Upper lobe of left lung (tissue), 6 donors: Measurements from ENCODE around the gene MYO1H. TPM values are rescaled to one million over a fixed set of nuclear protein-coding genes. Genes with fewer than 3 reads are reported as not detected.

Source experiments
- ATAC-seq, 2 donors: fragments of 200-7000 bp; cut with Tn5 transposase; one replicate each; pipeline ENCODE4 v1.9.1; 2022; ENCODE audit warnings: mild to moderate bottlenecking in 2 of 2, moderate library complexity in 2 of 2; ENCODE audit not compliant: low FRiP score in 2 of 2
- DNase-seq, 2 donors: peaks; one replicate each; pipeline ENCODE4 v3.0.0-alpha.2; 2019 to 2020
- H3K27ac ChIP-seq, 4 donors: fragments of 200-600 bp; sonication (generic); one replicate each; pipeline ENCODE4 v1.5.1; 2016 to 2019
- H3K27me3 ChIP-seq, 4 donors: fragments of 200-600 bp; sonication (generic); one replicate each; pipeline ENCODE4 v1.5.1; 2017 to 2019
- H3K36me3 ChIP-seq, 4 donors: fragments of 200-600 bp; sonication (generic); one replicate each; pipeline ENCODE4 v1.5.1; 2016 to 2019
- H3K4me1 ChIP-seq, 4 donors: fragments of 200-600 bp; sonication (generic); one replicate each; pipeline ENCODE4 v1.5.1; 2018 to 2019
- H3K4me3 ChIP-seq, 4 donors: fragments of 200-600 bp; sonication (generic); one replicate each; pipeline ENCODE4 v1.5.1; 2017 to 2019; ENCODE audit warnings: mild to moderate bottlenecking in 2 of 4, moderate library complexity in 1 of 4
- H3K9me3 ChIP-seq, 4 donors: fragments of 200-600 bp; sonication (generic); one replicate each; pipeline ENCODE4 v1.5.1; 2018 to 2019
- EP300 ChIP-seq, 4 donors: sonication (generic); formaldehyde crosslinking; IDR thresholded peaks; one replicate each; pipeline ENCODE4 v1.5.1; 2017; ENCODE audit warnings: antibody characterized with exemption in 4 of 4, control low read depth in 2 of 4
- POLR2A ChIP-seq, 4 donors: fragments of 450-650 bp; IDR thresholded peaks; one replicate each; pipeline ENCODE4 v1.5.1; 2016 to 2017; ENCODE audit warnings: antibody characterized with exemption in 4 of 4, mild to moderate bottlenecking in 2 of 4
- POLR2AphosphoS5 ChIP-seq, 2 donors: sonication (generic); formaldehyde crosslinking; IDR thresholded peaks; one replicate each; pipeline ENCODE4 v1.5.1; 2017; ENCODE audit warnings: antibody characterized with exemption in 2 of 2
- WGBS, 2 donors: methylation state at CpG; one replicate each; pipeline ENCODE4 v1.1.5; 2017 to 2018; 5-methylcytosine and 5-hydroxymethylcytosine counted together
- total RNA-seq, 6 donors: library from RNA; depleted of rRNA in 4 of 6; stranded (reverse); fragments of >200 nt in 4 of 6; gene quantifications; one replicate each; pipeline versions ENCODE4 v1.1.0 to v1.2.1, GENCODE V29; 2016 to 2021
- TF ChIP-seq, protein P1 (sequence below), 6 experiments: fragments of 450-650 bp in 4 of 6; fragments of 200-600 bp in 2 of 6; sonication (generic) in 2 of 6; IDR thresholded peaks; one replicate each; pipeline ENCODE4 v1.5.1; 2016 to 2019; ENCODE audit warnings: antibody characterized with exemption in 6 of 6
- donor health status: DM: no; HTN: no; CAD: no; lungs with moderate emphysema.
- donor health status: DM: no; HTN: yes; CAD: no; lungs with severe emphysema.

MYO1H gene
- total RNA-seq, 6 donors from 2014 or later = 0.17 to 0.51 (median 0.46) TPM; not detected in 3

DNA sequence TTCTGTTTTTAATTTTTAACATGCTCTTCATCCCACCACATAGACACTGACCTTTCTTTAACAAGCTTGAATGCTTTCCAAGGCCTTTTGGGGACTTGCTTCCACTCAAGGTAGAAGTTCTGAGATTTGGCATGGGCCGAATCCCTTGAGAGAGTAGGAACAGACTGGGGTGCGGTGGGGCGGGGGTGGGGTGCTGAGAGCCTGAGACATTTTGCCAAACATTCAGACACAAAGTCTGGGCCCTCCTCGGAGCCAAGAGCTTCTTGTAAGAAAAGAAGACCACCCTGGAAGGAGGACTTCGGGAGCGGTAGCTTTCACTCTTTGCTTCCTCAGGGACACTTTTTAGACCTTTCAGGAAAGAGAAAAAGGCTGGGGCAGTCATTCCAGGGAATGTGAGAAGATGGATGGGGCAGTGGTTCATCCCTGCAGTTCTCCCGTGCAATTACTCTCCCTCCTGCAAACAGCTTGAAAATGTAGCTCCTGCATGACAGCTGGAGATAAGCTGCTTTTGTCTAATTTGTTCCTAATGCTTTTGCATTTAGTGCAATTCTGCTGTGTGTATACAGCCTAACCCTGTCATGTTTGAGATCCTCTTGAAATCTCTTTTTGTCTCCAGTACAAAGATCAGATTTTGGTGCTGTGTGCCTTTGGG is 16.3 kb upstream of the MYO1H start:
- TF ChIP-seq, protein P1, sequence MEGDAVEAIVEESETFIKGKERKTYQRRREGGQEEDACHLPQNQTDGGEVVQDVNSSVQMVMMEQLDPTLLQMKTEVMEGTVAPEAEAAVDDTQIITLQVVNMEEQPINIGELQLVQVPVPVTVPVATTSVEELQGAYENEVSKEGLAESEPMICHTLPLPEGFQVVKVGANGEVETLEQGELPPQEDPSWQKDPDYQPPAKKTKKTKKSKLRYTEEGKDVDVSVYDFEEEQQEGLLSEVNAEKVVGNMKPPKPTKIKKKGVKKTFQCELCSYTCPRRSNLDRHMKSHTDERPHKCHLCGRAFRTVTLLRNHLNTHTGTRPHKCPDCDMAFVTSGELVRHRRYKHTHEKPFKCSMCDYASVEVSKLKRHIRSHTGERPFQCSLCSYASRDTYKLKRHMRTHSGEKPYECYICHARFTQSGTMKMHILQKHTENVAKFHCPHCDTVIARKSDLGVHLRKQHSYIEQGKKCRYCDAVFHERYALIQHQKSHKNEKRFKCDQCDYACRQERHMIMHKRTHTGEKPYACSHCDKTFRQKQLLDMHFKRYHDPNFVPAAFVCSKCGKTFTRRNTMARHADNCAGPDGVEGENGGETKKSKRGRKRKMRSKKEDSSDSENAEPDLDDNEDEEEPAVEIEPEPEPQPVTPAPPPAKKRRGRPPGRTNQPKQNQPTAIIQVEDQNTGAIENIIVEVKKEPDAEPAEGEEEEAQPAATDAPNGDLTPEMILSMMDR (IDR thresholded peaks at IDR 0.05) = no peak
- no peak for TF ChIP-seq EP300 (IDR thresholded peaks at IDR 0.05)
- no peak for TF ChIP-seq POLR2A (IDR thresholded peaks at IDR 0.05)
- TF ChIP-seq POLR2AphosphoS5 (IDR thresholded peaks at IDR 0.05) = no peak
- 48 to 51% methylated on average over 7 of the region's 7 CpGs for WGBS, 2 donors
- ATAC-seq = no peak

GRCh38 chr12:109334887-109335286 is 12.8 kb upstream of the MYO1H start:
- ATAC-seq (no peak), DNase-seq (no peak)
- Histone ChIP-seq H3K36me3 (no peaks in the 10 kb centered on the region), H3K4me3 (no peak overlapping the region), H3K4me1 (no peaks in the 10 kb centered on the region), H3K9me3 (no peaks in the 10 kb centered on the region), H3K27ac (no peak overlapping the region), H3K27me3 (no peaks in the 10 kb centered on the region)
- TF ChIP-seq, protein P1 (IDR thresholded peaks at IDR 0.05) = no peak
- TF ChIP-seq EP300 (IDR thresholded peaks at IDR 0.05) = no peak
- TF ChIP-seq POLR2A (IDR thresholded peaks at IDR 0.05) = no peak
- no peak for TF ChIP-seq POLR2AphosphoS5 (IDR thresholded peaks at IDR 0.05)
- 97% methylated on average over 2 of the region's 2 CpGs for WGBS, 2 donors

More for the DNA sequence above, 16.3 kb upstream of the MYO1H start:
- Histone ChIP-seq H3K27me3 (no peaks in the 10 kb centered on the region), H3K9me3 (no peaks in the 10 kb centered on the region), H3K27ac (no peak overlapping the region), H3K4me3 (no peak overlapping the region), H3K4me1 (no peaks in the 10 kb centered on the region), H3K36me3 (no peaks in the 10 kb centered on the region)
- no peak for DNase-seq

GRCh38 chr12:109336593-109336992 is 11.1 kb upstream of the MYO1H start:
- no peaks in the 10 kb centered on the region for H3K36me3 ChIP-seq
- DNase-seq (no peak), ATAC-seq (peak in 1 of 2 donors; percentile 19)
- WGBS, 2 donors = 67 to 100% methylated on average over 1 of the region's 1 CpG
- H3K27me3 ChIP-seq = no peaks in the 10 kb centered on the region
- H3K9me3 ChIP-seq = no peaks in the 10 kb centered on the region
- no peaks in the 10 kb centered on the region for H3K4me1 ChIP-seq
- H3K4me3 ChIP-seq = no peak overlapping the region
- no peak for TF ChIP-seq POLR2A (IDR thresholded peaks at IDR 0.05)
- TF ChIP-seq, protein P1 (IDR thresholded peaks at IDR 0.05) = no peak
- TF ChIP-seq EP300 (IDR thresholded peaks at IDR 0.05) = no peak
- no peak for TF ChIP-seq POLR2AphosphoS5 (IDR thresholded peaks at IDR 0.05)
- no peak overlapping the region for H3K27ac ChIP-seq

GRCh38 chr12:109343677-109344076 is 4.0 kb upstream of the MYO1H start:
- ATAC-seq (no peak), DNase-seq (no peak)
- Histone ChIP-seq H3K27me3 (no peaks in the 10 kb centered on the region), H3K4me1 (no peaks in the 10 kb centered on the region), H3K27ac (no peak overlapping the region), H3K36me3 (no peaks in the 10 kb centered on the region), H3K4me3 (no peak overlapping the region), H3K9me3 (no peaks in the 10 kb centered on the region)
- WGBS, 2 donors = 49 to 67% methylated on average over 2 of the region's 2 CpGs
- no peak for TF ChIP-seq POLR2A (IDR thresholded peaks at IDR 0.05)

- no peaks in the 10 kb centered on the region for H3K4me1 ChIP-seq
- H3K4me3 ChIP-seq = no peak overlapping the region
- no peak overlapping the region for H3K27ac ChIP-seq
- no peaks in the 10 kb centered on the region for H3K27me3 ChIP-seq
- no peak for DNase-seq
- TF ChIP-seq, protein P1 (IDR thresholded peaks at IDR 0.05) = no peak
- TF ChIP-seq EP300 (IDR thresholded peaks at IDR 0.05) = no peak
- TF ChIP-seq POLR2A (IDR thresholded peaks at IDR 0.05) = no peak
- no peak for TF ChIP-seq POLR2AphosphoS5 (IDR thresholded peaks at IDR 0.05)
- H3K36me3 ChIP-seq = no peaks in the 10 kb centered on the region
- no peaks in the 10 kb centered on the region for H3K9me3 ChIP-seq
- ATAC-seq = no peak
- 84 to 91% methylated on average over 2 of the region's 2 CpGs for WGBS, 2 donors
Observed at GRCh38 chr12:109345428-109345827, 2.3 kb upstream of the MYO1H start.
